Esophagus squamous epithelium (tissue), 5 donors: Measurements from ENCODE around the gene DNM3. TPM values are rescaled to one million over a fixed set of nuclear protein-coding genes. Genes with fewer than 3 reads are reported as not detected.

ENCODE experiments used
- DNase-seq: peaks from one replicate; lab custom pipeline; 2025; lab: John Stamatoyannopoulos, UW
- H3K27ac ChIP-seq, 4 donors: fragments of 200-600 bp; sonication (generic); one replicate each; pipeline ENCODE4 v1.5.1; 2016 to 2019; ENCODE audit warnings: mild to moderate bottlenecking in 1 of 4
- H3K27me3 ChIP-seq, 4 donors: fragments of 200-600 bp; sonication (generic); 1 replicate in 3 of 4; 2 replicates in 1 of 4; pipeline versions ENCODE4 v1.5.1 to v1.6.0; 2017 to 2021; ENCODE audit warnings: antibody characterized with exemption in 1 of 4
- H3K36me3 ChIP-seq, 3 donors: fragments of 200-600 bp; sonication (generic); one replicate each; pipeline ENCODE4 v1.5.1; 2016 to 2019
- H3K4me1 ChIP-seq, 3 donors: fragments of 200-600 bp; sonication (generic); one replicate each; pipeline ENCODE4 v1.5.1; 2017 to 2019
- H3K4me3 ChIP-seq, 4 donors: fragments of 200-600 bp; sonication (generic); 1 replicate in 3 of 4; 2 replicates in 1 of 4; pipeline ENCODE4 v1.5.1; 2016 to 2019; ENCODE audit warnings: mild to moderate bottlenecking in 2 of 4, moderate library complexity in 1 of 4
- H3K9me3 ChIP-seq, 3 donors: fragments of 200-600 bp; sonication (generic); one replicate each; pipeline ENCODE4 v1.5.1; 2016 to 2019
- POLR2A ChIP-seq, 4 donors: fragments of 450-650 bp; IDR thresholded peaks; one replicate each; pipeline ENCODE4 v1.6.1; 2017; ENCODE audit warnings: antibody characterized with exemption in 4 of 4, mild to moderate bottlenecking in 4 of 4, moderate library complexity in 3 of 4
- WGBS, 2 donors: methylation state at CpG; one replicate each; pipeline ENCODE4 v1.1.5; 2018; 5-methylcytosine and 5-hydroxymethylcytosine counted together
- intact Hi-C: fragments of 100-400 bp; cut with DNase I; formaldehyde crosslinking; loops from one replicate; pipeline ENCODE4 v1.15.0; 2022
- total RNA-seq, 4 donors: library from RNA; depleted of rRNA; stranded (reverse); fragments of >200 nt; gene quantifications; one replicate each; pipeline ENCODE4 v1.1.0, GENCODE V29; 2016
- TF ChIP-seq, protein P1 (sequence below), 6 experiments: fragments of 450-650 bp in 4 of 6; fragments of 200-600 bp in 2 of 6; sonication (generic) in 2 of 6; IDR thresholded peaks; one replicate each; pipeline ENCODE4 v1.5.1; 2016 to 2019; ENCODE audit warnings: antibody characterized with exemption in 6 of 6, mild to moderate bottlenecking in 4 of 6, moderate library complexity in 4 of 6
- donor health status: DM: yes; HTN: yes; CAD: no.

Gene DNM3
- total RNA-seq, 4 donors from 2014 or later, result 0.91 to 3.2 (median 1.8) TPM

DNA sequence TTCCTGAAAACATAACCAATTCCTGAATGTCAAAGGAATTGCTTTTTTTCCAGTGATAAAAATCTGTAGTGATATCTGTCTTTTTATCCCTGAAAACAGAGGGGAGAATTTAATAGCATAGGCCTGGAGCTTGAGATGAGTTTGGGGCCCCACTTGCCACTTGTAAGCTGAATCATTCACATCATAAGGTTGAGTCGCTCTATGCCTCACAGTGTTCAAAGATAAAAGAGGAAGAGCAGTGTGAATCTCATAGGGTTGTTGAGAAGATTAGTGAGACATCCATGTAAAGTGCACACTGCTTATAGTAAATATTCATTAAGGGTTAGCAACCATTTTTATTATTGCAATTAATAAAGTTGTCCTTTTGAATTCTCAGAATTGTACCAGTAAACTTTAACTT lies 271.3 kb downstream of the DNM3 start:
- H3K36me3 ChIP-seq, result no peaks in the 10 kb centered on the region
- TF ChIP-seq, protein P1, sequence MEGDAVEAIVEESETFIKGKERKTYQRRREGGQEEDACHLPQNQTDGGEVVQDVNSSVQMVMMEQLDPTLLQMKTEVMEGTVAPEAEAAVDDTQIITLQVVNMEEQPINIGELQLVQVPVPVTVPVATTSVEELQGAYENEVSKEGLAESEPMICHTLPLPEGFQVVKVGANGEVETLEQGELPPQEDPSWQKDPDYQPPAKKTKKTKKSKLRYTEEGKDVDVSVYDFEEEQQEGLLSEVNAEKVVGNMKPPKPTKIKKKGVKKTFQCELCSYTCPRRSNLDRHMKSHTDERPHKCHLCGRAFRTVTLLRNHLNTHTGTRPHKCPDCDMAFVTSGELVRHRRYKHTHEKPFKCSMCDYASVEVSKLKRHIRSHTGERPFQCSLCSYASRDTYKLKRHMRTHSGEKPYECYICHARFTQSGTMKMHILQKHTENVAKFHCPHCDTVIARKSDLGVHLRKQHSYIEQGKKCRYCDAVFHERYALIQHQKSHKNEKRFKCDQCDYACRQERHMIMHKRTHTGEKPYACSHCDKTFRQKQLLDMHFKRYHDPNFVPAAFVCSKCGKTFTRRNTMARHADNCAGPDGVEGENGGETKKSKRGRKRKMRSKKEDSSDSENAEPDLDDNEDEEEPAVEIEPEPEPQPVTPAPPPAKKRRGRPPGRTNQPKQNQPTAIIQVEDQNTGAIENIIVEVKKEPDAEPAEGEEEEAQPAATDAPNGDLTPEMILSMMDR (IDR thresholded peaks at IDR 0.05), result no peak
- TF ChIP-seq POLR2A (IDR thresholded peaks at IDR 0.05), result no peak
- WGBS, 2 donors, result 86 to 100% methylated on average over 1 of the region's 1 CpG
- no peaks in the 10 kb centered on the region for H3K4me1 ChIP-seq
- intact Hi-C loops, result no loop called here
- DNase-seq, result no peak
- H3K27me3 ChIP-seq, result no peaks in the 10 kb centered on the region
- H3K9me3 ChIP-seq, result no peaks in the 10 kb centered on the region
- no peak overlapping the region for H3K4me3 ChIP-seq
- no peak overlapping the region for H3K27ac ChIP-seq

DNA sequence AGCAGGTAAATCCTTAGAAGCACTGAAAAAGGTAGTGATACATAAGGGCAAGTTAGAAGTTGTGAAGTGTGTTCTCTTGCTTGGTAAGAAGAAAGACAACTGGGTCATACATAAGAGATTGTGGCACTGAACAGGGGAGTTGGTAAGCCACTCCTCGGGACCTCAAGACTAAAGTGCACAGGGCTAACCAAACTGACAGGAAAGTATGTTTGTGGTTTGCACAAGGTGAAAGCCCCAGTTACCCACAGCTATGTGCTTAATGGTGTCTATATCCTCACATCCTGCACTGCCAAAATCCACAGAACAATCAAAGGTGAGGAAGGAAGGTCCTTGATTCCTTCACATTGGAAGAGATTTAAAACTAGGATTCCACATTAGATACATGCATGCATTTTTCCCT lies 276.5 kb downstream of the DNM3 start:
- Histone ChIP-seq H3K4me3 (no peak overlapping the region), H3K9me3 (no peaks in the 10 kb centered on the region), H3K36me3 (no peaks in the 10 kb centered on the region), H3K4me1 (no peaks in the 10 kb centered on the region), H3K27ac (no peak overlapping the region), H3K27me3 (no peaks in the 10 kb centered on the region)
- intact Hi-C loops, result no loop called here
- TF ChIP-seq POLR2A (IDR thresholded peaks at IDR 0.05), result no peak
- TF ChIP-seq, protein P1 (IDR thresholded peaks at IDR 0.05), result no peak
- DNase-seq, result no peak
- 55 to 93% methylated on average over 1 of the region's 1 CpG for WGBS, 2 donors

DNA sequence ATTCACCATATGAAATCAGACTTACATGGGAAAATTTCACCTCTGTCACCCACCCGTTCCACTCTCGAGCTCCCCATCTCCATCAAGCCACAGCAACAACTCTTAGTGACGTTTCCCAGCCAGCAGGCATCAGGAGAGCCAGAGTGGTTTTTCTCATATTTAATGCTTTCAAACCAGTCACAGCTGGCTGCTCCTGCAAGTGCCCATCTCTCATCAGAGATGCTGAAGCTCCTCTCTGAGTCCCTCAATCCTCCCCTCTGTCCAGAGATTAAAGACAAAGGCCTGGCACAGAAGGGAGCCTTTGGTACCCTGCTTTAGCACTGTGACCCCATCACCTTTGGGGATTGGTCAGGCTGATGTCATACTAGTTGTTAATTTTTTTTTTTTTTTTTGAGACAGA lies 277.3 kb downstream of the DNM3 start:
- TF ChIP-seq, protein P1 (IDR thresholded peaks at IDR 0.05), result no peak
- TF ChIP-seq POLR2A (IDR thresholded peaks at IDR 0.05), result no peak
- intact Hi-C loops, result no loop called here
- no peaks in the 10 kb centered on the region for H3K4me1 ChIP-seq
- no peak overlapping the region for H3K27ac ChIP-seq
- no peaks in the 10 kb centered on the region for H3K27me3 ChIP-seq
- no peaks in the 10 kb centered on the region for H3K36me3 ChIP-seq
- WGBS, 2 donors, result 83 to 88% methylated on average over 3 of the region's 3 CpGs
- no peaks in the 10 kb centered on the region for H3K9me3 ChIP-seq
- no peak for DNase-seq
- H3K4me3 ChIP-seq, result no peak overlapping the region

GRCh38 chr1:172119184-172119583 lies 277.9 kb downstream of the DNM3 start:
- H3K9me3 ChIP-seq, result no peaks in the 10 kb centered on the region
- no peak for DNase-seq
- H3K27ac ChIP-seq, result no peak overlapping the region
- no peaks in the 10 kb centered on the region for H3K27me3 ChIP-seq
- no peaks in the 10 kb centered on the region for H3K4me1 ChIP-seq
- no peak overlapping the region for H3K4me3 ChIP-seq
- 91 to 95% methylated on average over 10 of the region's 10 CpGs for WGBS, 2 donors
- no peaks in the 10 kb centered on the region for H3K36me3 ChIP-seq
- TF ChIP-seq, protein P1 (IDR thresholded peaks at IDR 0.05), result no peak
- TF ChIP-seq POLR2A (IDR thresholded peaks at IDR 0.05), result no peak
- intact Hi-C loops, result no loop called here

GRCh38 chr1:172120381-172120780 lies 279.1 kb downstream of the DNM3 start:
- H3K27ac ChIP-seq, result no peak overlapping the region
- H3K4me1 ChIP-seq, result no peaks in the 10 kb centered on the region
- intact Hi-C loops, result no loop called here
- 59 to 69% methylated on average over 2 of the region's 2 CpGs for WGBS, 2 donors
- H3K36me3 ChIP-seq, result no peaks in the 10 kb centered on the region
- H3K9me3 ChIP-seq, result no peaks in the 10 kb centered on the region
- TF ChIP-seq, protein P1 (IDR thresholded peaks at IDR 0.05), result no peak
- no peak for TF ChIP-seq POLR2A (IDR thresholded peaks at IDR 0.05)
- no peak overlapping the region for H3K4me3 ChIP-seq
- DNase-seq, result no peak
- no peaks in the 10 kb centered on the region for H3K27me3 ChIP-seq
